Naive thymus-derived CD4-positive, alpha-beta T cell (primary cell): ENCODE results near the gene DBH. TPM values are rescaled to one million over a fixed set of nuclear protein-coding genes. Genes with fewer than 3 reads are reported as not detected.

ENCODE experiments used
- ATAC-seq: fragments of 150-1000 bp; cut with Tn5 transposase; 2 replicates; pipeline ENCODE4 v1.10.0; 2021; ENCODE audit warnings: mild to moderate bottlenecking, moderate library complexity
- CTCF ChIA-PET: fragments of 350-600 bp; sonication (Branson Sonifier 250); formaldehyde crosslinking; loops from one replicate; lab custom pipeline; 2021; ENCODE audit warnings: antibody characterized with exemption; lab: Charles Lee
- POLR2A ChIA-PET: fragments of 350-600 bp; sonication (Branson Sonifier 250); formaldehyde crosslinking; loops from one replicate; lab custom pipeline; 2021; ENCODE audit warnings: antibody characterized with exemption, inconsistent platforms; lab: Charles Lee
- DNase-seq, 9 donors: peaks; one replicate each; pipeline versions ENCODE4 v3.0.0 to v3.0.0-alpha.2; 2020 to 2022; ENCODE audit warnings: mixed read lengths in 1 of 9
- H3K27ac ChIP-seq: one replicate; pipeline ENCODE4 v1.7.0; 2013; ENCODE audit warnings: mild to moderate bottlenecking, low read depth, low read length, moderate library complexity
- H3K27me3 ChIP-seq, 2 donors: one replicate each; pipeline ENCODE4 v1.7.0; 2013; ENCODE audit warnings: low read length in 2 of 2, mild to moderate bottlenecking in 2 of 2, moderate library complexity in 2 of 2; ENCODE audit not compliant: control insufficient read depth in 2 of 2, insufficient read depth in 2 of 2
- H3K36me3 ChIP-seq, 3 experiments: 1 replicate in 2 of 3; 2 replicates in 1 of 3; pipeline ENCODE4 v1.7.0; 2013; ENCODE audit warnings: low read length in 3 of 3, mild to moderate bottlenecking in 3 of 3, moderate library complexity in 1 of 3; ENCODE audit not compliant: insufficient read depth in 3 of 3, control insufficient read depth in 2 of 3
- H3K4me1 ChIP-seq, 2 donors: one replicate each; pipeline ENCODE4 v1.7.0; 2013; ENCODE audit warnings: low read length in 2 of 2, mild to moderate bottlenecking in 2 of 2, moderate library complexity in 1 of 2; ENCODE audit not compliant: control insufficient read depth in 2 of 2, insufficient read depth in 2 of 2
- H3K4me3 ChIP-seq: 2 replicates; pipeline ENCODE4 v1.7.0; 2013; ENCODE audit warnings: mild to moderate bottlenecking, low read length
- H3K9me3 ChIP-seq, 3 experiments: 1 replicate in 2 of 3; 2 replicates in 1 of 3; pipeline ENCODE4 v1.7.0; 2013; ENCODE audit warnings: low read length in 3 of 3; ENCODE audit not compliant: control insufficient read depth in 2 of 3
- H3K27ac Mint-ChIP-seq, 9 donors: one replicate each; pipeline ENCODE4 v1.8.0; 2020 to 2022; ENCODE audit warnings: mixed read lengths in 9 of 9, mild to moderate bottlenecking in 8 of 9, moderate library complexity in 5 of 9, inconsistent platforms in 2 of 9
- H3K27me3 Mint-ChIP-seq, 5 donors: one replicate each; pipeline ENCODE4 v1.8.0; 2021 to 2022; ENCODE audit warnings: mixed read lengths in 5 of 5, mild to moderate bottlenecking in 1 of 5
- H3K36me3 Mint-ChIP-seq, 5 donors: one replicate each; pipeline ENCODE4 v1.8.0; 2020 to 2022; ENCODE audit warnings: mixed read lengths in 5 of 5, mild to moderate bottlenecking in 3 of 5, inconsistent platforms in 1 of 5
- H3K4me1 Mint-ChIP-seq, 7 donors: one replicate each; pipeline ENCODE4 v1.8.0; 2020 to 2022; ENCODE audit warnings: mixed read lengths in 7 of 7, mild to moderate bottlenecking in 3 of 7, inconsistent platforms in 1 of 7
- H3K4me3 Mint-ChIP-seq, 10 donors: one replicate each; pipeline ENCODE4 v1.8.0; 2020 to 2022; ENCODE audit warnings: mild to moderate bottlenecking in 10 of 10, mixed read lengths in 10 of 10, moderate library complexity in 6 of 10, inconsistent platforms in 2 of 10
- H3K9me3 Mint-ChIP-seq, 11 donors: one replicate each; pipeline ENCODE4 v1.8.0; 2020 to 2022; ENCODE audit warnings: mixed read lengths in 11 of 11, mild to moderate bottlenecking in 4 of 11, inconsistent platforms in 1 of 11, moderate library complexity in 1 of 11
- intact Hi-C, 2 donors: fragments of 100-400 bp; cut with micrococcal nuclease; formaldehyde crosslinking; loops; one replicate each; pipeline ENCODE4 v1.15.1; 2023
- polyA plus RNA-seq, 2 donors: library from polyadenylated mRNA; unstranded; fragments of 300-500 nt; fragmentation: Illumina TruSeq; gene quantifications; one replicate each; pipeline ENCODE4 v1.2.3, GENCODE V29; 2021
- total RNA-seq, 6 experiments: library from RNA in 5 of 6; stranded (reverse) in 5 of 6; gene quantifications; 1 replicate in 5 of 6; 2 replicates in 1 of 6; pipeline ENCODE4 v1.2.3 and lab custom pipeline; 2021 to 2026

Gene DBH
- total and polyA plus RNA-seq, 7 experiments from 2014 or later = 0.08 to 1.2 (median 0.17) TPM; not detected in 1

DNA sequence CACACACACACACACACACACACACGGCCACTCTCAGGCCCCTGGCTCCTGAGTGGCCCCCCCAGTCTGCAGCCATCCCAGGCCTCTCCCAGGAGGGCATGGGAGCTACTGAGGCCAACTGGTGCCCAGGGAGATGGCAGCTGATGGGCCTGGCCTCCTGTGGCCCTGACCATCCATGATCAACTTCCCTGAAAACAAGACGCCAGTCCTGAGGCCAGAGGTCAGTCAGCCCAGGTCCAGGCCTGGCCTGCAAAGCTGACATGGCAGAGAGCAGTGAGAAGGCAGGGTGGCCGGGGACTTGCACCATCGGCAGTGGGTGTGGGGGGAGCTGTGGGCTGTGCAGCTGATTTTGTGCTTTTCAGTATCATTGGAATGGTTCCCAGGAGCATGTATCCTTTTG lies 55.0 kb downstream of the DBH start:
- Mint-ChIP-seq H3K4me3 (no peak overlapping the region), H3K27me3 (no peaks in the 10 kb centered on the region), H3K27ac (peak overlapping the region in 2 of 9 donors; percentile 51 to 55), H3K9me3 (no peaks in the 10 kb centered on the region), H3K36me3 (peaks cover 0 to 28% (median 6%) of the 10 kb centered on the region in 5 donors), H3K4me1 (peaks cover 0 to 16% (median 8%) of the 10 kb centered on the region in 7 donors)
- CTCF ChIA-PET = interaction anchor here (3.1 kb wide), 1 partner anchor 10 kb away, joined by 10 read pairs; no protein-coding TSS in a partner anchor
- ATAC-seq = no peak
- intact Hi-C loops = no loop called here
- Histone ChIP-seq H3K36me3 (peaks cover 0 to 48% (median 0%) of the 10 kb centered on the region in 3 experiments), H3K4me3 (no peak overlapping the region), H3K27me3 (no peaks in the 10 kb centered on the region), H3K4me1 (peaks cover 0 to 2% of the 10 kb centered on the region in 2 donors), H3K9me3 (no peaks in the 10 kb centered on the region), H3K27ac (no peak overlapping the region)
- no peak for DNase-seq
- POLR2A ChIA-PET = interaction anchor here (18.3 kb wide), 1 partner anchor 15 kb away, joined by 448 read pairs; no protein-coding TSS in a partner anchor

DNA sequence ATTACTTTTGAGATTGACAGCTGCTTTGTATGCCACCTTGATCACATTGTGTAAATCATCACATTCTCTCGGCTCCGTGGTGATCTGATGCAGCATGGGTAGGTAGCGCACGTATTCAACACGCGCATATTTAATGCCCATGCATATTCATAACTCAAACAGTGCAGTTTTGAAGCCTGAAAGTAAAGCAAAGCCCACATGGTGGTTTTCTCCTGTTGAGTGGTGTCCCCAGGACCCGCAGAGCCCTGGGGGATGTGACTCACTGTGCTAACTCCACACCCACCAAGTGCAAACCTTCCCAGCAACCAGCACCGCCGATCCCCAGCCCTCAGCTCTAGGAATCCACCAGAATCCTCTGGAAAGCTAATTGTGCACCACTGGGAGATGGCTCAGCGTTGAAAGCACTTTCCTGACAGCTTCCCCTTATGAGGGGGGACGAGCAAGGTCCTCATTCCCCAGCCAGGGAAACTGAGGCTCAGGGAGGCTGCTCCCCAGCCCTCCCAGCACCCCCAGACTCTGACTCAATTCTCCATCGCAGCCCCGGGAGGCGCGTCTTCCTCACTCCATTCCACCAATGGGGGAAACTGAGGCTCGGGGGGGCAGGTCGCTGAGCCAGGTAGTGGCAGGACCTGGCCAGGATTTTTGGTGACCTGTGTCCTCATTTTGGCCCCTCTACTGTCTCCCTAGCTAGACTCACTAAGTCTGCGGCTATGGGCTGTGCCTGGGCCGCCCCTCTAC lies 55.6 kb downstream of the DBH start:
- peak overlapping the region in 3 of 9 donors; percentile 28 to 55 (median 51) for H3K27ac Mint-ChIP-seq
- intact Hi-C loops = no loop called here
- Histone ChIP-seq H3K27ac (no peak overlapping the region), H3K9me3 (no peaks in the 10 kb centered on the region), H3K4me1 (peaks cover 0 to 6% of the 10 kb centered on the region in 2 donors), H3K36me3 (peaks cover 0 to 48% (median 0%) of the 10 kb centered on the region in 3 experiments), H3K4me3 (no peak overlapping the region), H3K27me3 (no peaks in the 10 kb centered on the region)
- peaks cover 0 to 3% (median 0%) of the 10 kb centered on the region in 5 donors for H3K27me3 Mint-ChIP-seq
- H3K36me3 Mint-ChIP-seq = peaks cover 0 to 33% (median 11%) of the 10 kb centered on the region in 5 donors
- ATAC-seq (no peak), DNase-seq (no peak)
- no peaks in the 10 kb centered on the region for H3K9me3 Mint-ChIP-seq
- CTCF ChIA-PET = interaction anchor here (0.6 to 3.1 kb wide), 3 partner anchors 8 to 361 kb away, joined by 3 to 10 read pairs (median 3); no protein-coding TSS in a partner anchor
- peaks cover 4 to 22% (median 9%) of the 10 kb centered on the region in 7 donors for H3K4me1 Mint-ChIP-seq
- POLR2A ChIA-PET = interaction anchor here (1.6 to 18.3 kb wide), 3 partner anchors 8 to 15 kb away, joined by 4 to 448 read pairs (median 12); no protein-coding TSS in a partner anchor
- no peak overlapping the region for H3K4me3 Mint-ChIP-seq

DNA sequence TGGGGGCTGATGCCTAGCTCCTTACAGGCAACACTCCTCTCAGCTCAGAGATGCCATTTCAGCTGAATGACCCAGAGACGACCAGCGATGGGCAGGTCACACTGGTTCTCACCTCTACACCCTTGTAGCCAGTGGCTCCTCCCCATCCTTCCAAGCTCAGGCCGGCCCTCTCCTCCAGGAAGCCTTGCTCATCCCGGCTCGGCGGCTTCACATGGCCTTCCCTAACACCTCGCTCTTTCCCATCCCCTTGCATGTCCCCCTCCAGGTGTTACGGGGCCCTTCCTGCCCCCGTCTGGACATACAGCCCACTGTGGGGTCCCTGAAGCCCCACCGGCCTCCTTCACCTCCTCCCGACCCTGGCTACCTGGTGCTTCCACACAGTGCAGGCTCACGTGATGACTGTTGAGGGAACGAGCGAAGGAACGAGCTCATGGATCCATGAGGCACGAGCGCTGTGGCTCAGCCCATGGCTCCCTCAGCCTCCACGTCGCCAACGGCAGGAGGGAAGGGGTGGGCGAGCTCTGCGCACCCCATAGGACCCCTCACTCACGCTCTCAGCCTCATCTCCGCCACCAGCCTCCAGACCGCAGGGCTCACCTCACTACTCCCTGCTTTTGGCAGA lies 56.3 kb downstream of the DBH start:
- Histone ChIP-seq H3K4me1 (peaks cover 0 to 10% of the 10 kb centered on the region in 2 donors), H3K9me3 (no peaks in the 10 kb centered on the region), H3K27ac (no peak overlapping the region), H3K36me3 (peaks cover 0 to 48% (median 0%) of the 10 kb centered on the region in 3 experiments), H3K4me3 (no peak overlapping the region), H3K27me3 (no peaks in the 10 kb centered on the region)
- intact Hi-C loops = no loop called here
- ChIA-PET CTCF (interaction anchor here (0.6 to 3.1 kb wide), 3 partner anchors 8 to 362 kb away, joined by 3 to 10 read pairs (median 3); no protein-coding TSS in a partner anchor), POLR2A (interaction anchor here (1.6 to 18.3 kb wide), 3 partner anchors 9 to 15 kb away, joined by 4 to 448 read pairs (median 12); no protein-coding TSS in a partner anchor)
- H3K4me1 Mint-ChIP-seq = peaks cover 4 to 29% (median 13%) of the 10 kb centered on the region in 7 donors
- H3K36me3 Mint-ChIP-seq = peaks cover 0 to 33% (median 13%) of the 10 kb centered on the region in 5 donors
- ATAC-seq (no peak), DNase-seq (no peak)
- peaks cover 0 to 7% (median 0%) of the 10 kb centered on the region in 5 donors for H3K27me3 Mint-ChIP-seq
- H3K27ac Mint-ChIP-seq = peak overlapping the region in 2 of 9 donors; percentile 55 to 64
- H3K4me3 Mint-ChIP-seq = no peak overlapping the region
- H3K9me3 Mint-ChIP-seq = no peaks in the 10 kb centered on the region

GRCh38 chr9:133693116-133693515 lies 57.0 kb downstream of the DBH start:
- Mint-ChIP-seq H3K4me3 (no peak overlapping the region), H3K36me3 (peaks cover 0 to 33% (median 13%) of the 10 kb centered on the region in 5 donors), H3K27ac (peak overlapping the region in 2 of 9 donors; percentile 37 to 64), H3K4me1 (peaks cover 4 to 32% (median 18%) of the 10 kb centered on the region in 7 donors), H3K27me3 (peaks cover 0 to 10% (median 0%) of the 10 kb centered on the region in 5 donors), H3K9me3 (no peaks in the 10 kb centered on the region)
- H3K27me3 ChIP-seq = no peaks in the 10 kb centered on the region
- ATAC-seq (no peak), DNase-seq (no peak)
- no peak overlapping the region for H3K27ac ChIP-seq
- intact Hi-C loops = no loop called here
- H3K4me1 ChIP-seq = peaks cover 0 to 10% of the 10 kb centered on the region in 2 donors
- CTCF ChIA-PET = no interaction called here
- H3K36me3 ChIP-seq = peaks cover 0 to 48% (median 0%) of the 10 kb centered on the region in 3 experiments
- POLR2A ChIA-PET = interaction anchor here (1.1 to 3.6 kb wide), 4 partner anchors 9 to 16 kb away, joined by 4 to 12 read pairs (median 4); no protein-coding TSS in a partner anchor
- H3K9me3 ChIP-seq = no peaks in the 10 kb centered on the region
- H3K4me3 ChIP-seq = no peak overlapping the region

DNA sequence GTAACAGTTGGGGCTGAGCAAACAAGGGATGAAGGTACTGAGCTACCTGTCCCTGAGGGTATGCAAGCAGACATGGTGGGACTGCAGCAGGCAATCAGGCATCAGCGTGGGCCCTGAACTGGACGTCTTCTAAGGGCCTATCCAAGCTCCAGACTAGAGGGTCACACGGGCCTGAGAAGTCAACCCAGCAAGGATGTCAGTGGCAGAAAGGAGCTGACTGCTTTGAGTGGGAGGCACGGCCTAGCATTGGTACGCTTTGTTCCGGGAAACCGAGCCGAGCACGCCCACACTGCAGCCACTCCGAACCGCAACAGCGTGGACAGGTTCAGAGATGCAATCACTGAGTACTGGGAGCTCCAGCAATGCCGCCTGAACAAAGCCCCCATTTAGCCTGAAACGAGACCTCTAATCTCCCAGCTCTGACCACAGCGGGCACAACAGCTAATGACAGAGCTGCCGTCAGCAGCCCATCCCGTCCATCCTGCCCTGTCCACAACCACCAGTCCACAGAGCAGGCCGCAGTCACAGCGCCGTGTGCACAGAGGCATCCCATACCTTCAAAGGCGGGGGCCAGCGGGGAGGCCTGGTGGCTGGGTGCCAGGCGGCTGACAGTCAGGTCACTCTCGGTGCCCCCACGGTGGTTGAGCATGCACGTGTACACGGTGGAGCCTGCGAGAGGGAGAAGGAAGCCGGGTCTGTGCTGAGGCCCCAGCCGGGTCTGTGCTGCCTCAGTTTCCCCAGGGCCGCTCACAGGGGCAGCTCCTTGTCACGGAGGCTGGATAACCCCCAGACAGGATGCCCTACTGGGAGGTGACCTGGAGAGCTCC lies 57.8 kb downstream of the DBH start:
- ATAC-seq = no peak
- no peak for DNase-seq
- Mint-ChIP-seq H3K9me3 (no peaks in the 10 kb centered on the region), H3K4me3 (no peak overlapping the region), H3K36me3 (peaks cover 0 to 31% (median 13%) of the 10 kb centered on the region in 5 donors), H3K27ac (peak overlapping the region in 2 of 9 donors; percentile 69 to 71), H3K4me1 (peaks cover 10 to 40% (median 26%) of the 10 kb centered on the region in 7 donors), H3K27me3 (peaks cover 0 to 17% (median 0%) of the 10 kb centered on the region in 5 donors)
- Histone ChIP-seq H3K27ac (no peak overlapping the region), H3K4me3 (no peak overlapping the region), H3K9me3 (no peaks in the 10 kb centered on the region), H3K27me3 (no peaks in the 10 kb centered on the region), H3K36me3 (peaks cover 0 to 48% (median 0%) of the 10 kb centered on the region in 3 experiments), H3K4me1 (peaks cover 3 to 18% of the 10 kb centered on the region in 2 donors)
- ChIA-PET POLR2A (interaction anchor here (1.1 to 3.6 kb wide), 5 partner anchors 8 to 17 kb away, joined by 4 to 12 read pairs (median 4); no protein-coding TSS in a partner anchor), CTCF (no interaction called here)
- intact Hi-C loops = no loop called here
